Nephron (organoid): ENCODE data around the gene CABP2.
A peak's percentile ranks its signal among the peaks of the same experiment; 100 is the strongest.

ENCODE experiments used
- H3K27ac Mint-ChIP-seq, 3 experiments: 2 replicates each; pipeline ENCODE4 v1.8.0; 2020; ENCODE audit warnings: mixed read lengths in 3 of 3, mild to moderate bottlenecking in 2 of 3, moderate library complexity in 1 of 3
- H3K27me3 Mint-ChIP-seq: 2 replicates; pipeline ENCODE4 v1.8.0; 2021; ENCODE audit warnings: low read depth, mild to moderate bottlenecking, moderate library complexity, mixed read lengths
- H3K36me3 Mint-ChIP-seq: 2 replicates; pipeline ENCODE4 v1.8.0; 2020; ENCODE audit warnings: low read depth, mixed read lengths
- H3K4me1 Mint-ChIP-seq: 2 replicates; pipeline ENCODE4 v1.8.0; 2020; ENCODE audit warnings: mixed read lengths
- H3K4me3 Mint-ChIP-seq, 3 experiments: 2 replicates each; pipeline ENCODE4 v1.8.0; 2020; ENCODE audit warnings: mild to moderate bottlenecking in 3 of 3, mixed read lengths in 3 of 3, moderate library complexity in 2 of 3
- H3K9me3 Mint-ChIP-seq: 2 replicates; pipeline ENCODE4 v1.8.0; 2020; ENCODE audit warnings: mixed read lengths
- CTCF ChIP-seq, 3 experiments: fragments of 200-600 bp; sonication (generic); IDR thresholded peaks; one replicate each; pipeline ENCODE4 v1.5.0; 2021; ENCODE audit warnings: antibody characterized with exemption in 3 of 3; ENCODE audit not compliant: unreplicated experiment in 3 of 3

Gene CABP2

GRCh38 chr11:67534070-67534679 lies 10.9 kb upstream of the CABP2 start:
- H3K9me3 Mint-ChIP-seq: peaks cover 32% of the 10 kb centered on the region
- no peak overlapping the region for H3K27ac Mint-ChIP-seq
- H3K27me3 Mint-ChIP-seq: no peaks in the 10 kb centered on the region
- no peak overlapping the region for H3K4me3 Mint-ChIP-seq
- no peaks in the 10 kb centered on the region for H3K4me1 Mint-ChIP-seq
- H3K36me3 Mint-ChIP-seq: no peaks in the 10 kb centered on the region
- TF ChIP-seq CTCF (IDR thresholded peaks at IDR 0.05; ENCODE audit: unreplicated experiment in 3 of 3): no peak

GRCh38 chr11:67532889-67533288 lies 9.6 kb upstream of the CABP2 start:
- no peaks in the 10 kb centered on the region for H3K4me1 Mint-ChIP-seq
- no peak overlapping the region for H3K27ac Mint-ChIP-seq
- H3K4me3 Mint-ChIP-seq: no peak overlapping the region
- no peak for TF ChIP-seq CTCF (IDR thresholded peaks at IDR 0.05; ENCODE audit: unreplicated experiment in 3 of 3)
- H3K36me3 Mint-ChIP-seq: no peaks in the 10 kb centered on the region
- H3K9me3 Mint-ChIP-seq: peaks cover 31% of the 10 kb centered on the region
- no peaks in the 10 kb centered on the region for H3K27me3 Mint-ChIP-seq

GRCh38 chr11:67530282-67530592 lies 7.0 kb upstream of the CABP2 start:
- no peak for TF ChIP-seq CTCF (IDR thresholded peaks at IDR 0.05; ENCODE audit: unreplicated experiment in 3 of 3)
- no peaks in the 10 kb centered on the region for H3K36me3 Mint-ChIP-seq
- no peaks in the 10 kb centered on the region for H3K27me3 Mint-ChIP-seq
- no peak overlapping the region for H3K4me3 Mint-ChIP-seq
- H3K4me1 Mint-ChIP-seq: no peaks in the 10 kb centered on the region
- H3K9me3 Mint-ChIP-seq: peaks cover 23% of the 10 kb centered on the region
- H3K27ac Mint-ChIP-seq: no peak overlapping the region

GRCh38 chr11:67528376-67528775 lies 5.1 kb upstream of the CABP2 start:
- Mint-ChIP-seq H3K27ac (no peak overlapping the region), H3K36me3 (no peaks in the 10 kb centered on the region), H3K4me3 (no peak overlapping the region), H3K27me3 (peaks cover 3% of the 10 kb centered on the region), H3K9me3 (peaks cover 14% of the 10 kb centered on the region), H3K4me1 (no peaks in the 10 kb centered on the region)
- no peak for TF ChIP-seq CTCF (IDR thresholded peaks at IDR 0.05; ENCODE audit: unreplicated experiment in 3 of 3)

- no peaks in the 10 kb centered on the region for H3K36me3 Mint-ChIP-seq
- H3K9me3 Mint-ChIP-seq: no peaks in the 10 kb centered on the region
- peaks cover 8% of the 10 kb centered on the region for H3K27me3 Mint-ChIP-seq
- TF ChIP-seq CTCF (IDR thresholded peaks at IDR 0.05; ENCODE audit: unreplicated experiment in 3 of 3): no peak
- peak overlapping the region in 2 of 3 experiments; percentile 14 to 90 for H3K27ac Mint-ChIP-seq
- no peak overlapping the region for H3K4me3 Mint-ChIP-seq
- H3K4me1 Mint-ChIP-seq: no peaks in the 10 kb centered on the region
Measured at GRCh38 chr11:67525275-67525976, 2.2 kb upstream of the CABP2 start.

GRCh38 chr11:67524480-67524808 lies 1.2 kb upstream of the CABP2 start:
- H3K4me3 Mint-ChIP-seq: no peak overlapping the region
- no peaks in the 10 kb centered on the region for H3K4me1 Mint-ChIP-seq
- H3K36me3 Mint-ChIP-seq: no peaks in the 10 kb centered on the region
- H3K27me3 Mint-ChIP-seq: peaks cover 8% of the 10 kb centered on the region
- H3K9me3 Mint-ChIP-seq: no peaks in the 10 kb centered on the region
- TF ChIP-seq CTCF (IDR thresholded peaks at IDR 0.05; ENCODE audit: unreplicated experiment in 3 of 3): no peak
- peak overlapping the region in 1 of 3 experiments; percentile 4 for H3K27ac Mint-ChIP-seq
